Measurements from ENCODE around the gene ROCK2.

- TF ChIP-seq EZH2 (IDR thresholded peaks at IDR 0.05; ENCODE audit: borderline replicate concordance, low read depth, low read length) (no peak), ELK1 (CRISPR knock-in tag; IDR thresholded peaks at IDR 0.05) (no peak), CTCF (IDR thresholded peaks at IDR 0.05 in 2 of 3, conservative IDR thresholded peaks at IDR 0.05 in 1 of 3; ENCODE audit: insufficient read depth in 2 of 3, low read depth in 1 of 3, low read length in 3 of 3) (no peak), NONO (IDR thresholded peaks at IDR 0.05; ENCODE audit: low read depth in 2 of 2, low read length in 1 of 2) (no peak), TBL1XR1 (IDR thresholded peaks at IDR 0.05; ENCODE audit: low read length in 2 of 2) (no peak), GTF2A2 (tag; IDR thresholded peaks at IDR 0.05) (no peak), ZNF263 (CRISPR knock-in tag; IDR thresholded peaks at IDR 0.05; ENCODE audit: borderline replicate concordance) (no peak), STAG1 (CRISPR knock-in tag; IDR thresholded peaks at IDR 0.05; ENCODE audit: borderline replicate concordance) (no peak), CBFB (CRISPR knock-in tag; IDR thresholded peaks at IDR 0.05) (no peak), MEIS2 (IDR thresholded peaks at IDR 0.05; ENCODE audit: partially characterized antibody) (no peak), POLR2AphosphoS5 (IDR thresholded peaks at IDR 0.05; ENCODE audit: control insufficient read depth, insufficient read depth, low read depth, low read length) (no peak), HINFP (tag; conservative IDR thresholded peaks at IDR 0.05; ENCODE audit: low read depth) (no peak), TAF1 (IDR thresholded peaks at IDR 0.05; ENCODE audit: control insufficient read depth, extremely low read depth, insufficient read depth, low read length, severe bottlenecking) (no peak), COPS2 (conservative IDR thresholded peaks at IDR 0.05) (no peak)
Observed at GRCh38 chr2:11159574-11160170, 184.8 kb downstream of the ROCK2 start.
